ENCODE results near the gene TNFRSF8.
A peak's percentile ranks its signal among the peaks of the same experiment; 100 is the strongest.

The TNFRSF8 gene

GRCh38 chr1:12159816-12160215, 96.7 kb downstream of the TNFRSF8 start:
- no peak for DNase-seq

- DNase-seq: no peak
These were observed 98.2 kb downstream of the TNFRSF8 start for GRCh38 chr1:12161324-12161661.

GRCh38 chr1:12161662-12162458, 98.8 kb downstream of the TNFRSF8 start:
- DNase-seq: no peak

- no peak for DNase-seq
These were observed 99.5 kb downstream of the TNFRSF8 start for GRCh38 chr1:12162459-12163137.

GRCh38 chr1:12163210-12163609, 100.1 kb downstream of the TNFRSF8 start:
- no peak for DNase-seq

- DNase-seq: no peak
These were observed 101.1 kb downstream of the TNFRSF8 start for GRCh38 chr1:12164210-12164609.

- no peak for DNase-seq
These were observed 102.2 kb downstream of the TNFRSF8 start for GRCh38 chr1:12165342-12165741.

GRCh38 chr1:12166834-12167492, 103.9 kb downstream of the TNFRSF8 start, which contains the start of gene TNFRSF1B:
Gene TNFRSF1B, plus strand, starts transcription at chr1:12166991. Its CDS starts 101 bp downstream, at chr1:12167092.
- DNase-seq: peak; percentile 55

- no peak for DNase-seq
These were observed 104.7 kb downstream of the TNFRSF8 start for GRCh38 chr1:12167493-12168429.

- DNase-seq: no peak
These were observed 105.5 kb downstream of the TNFRSF8 start for GRCh38 chr1:12168451-12169160.

GRCh38 chr1:12169442-12170135, 106.5 kb downstream of the TNFRSF8 start:
- no peak for DNase-seq

- DNase-seq: no peak
These were observed 107.2 kb downstream of the TNFRSF8 start for GRCh38 chr1:12170263-12170671.

- DNase-seq: no peak
These were observed 108.3 kb downstream of the TNFRSF8 start for GRCh38 chr1:12171206-12172041.

- no peak for DNase-seq
These were observed 109.1 kb downstream of the TNFRSF8 start for GRCh38 chr1:12172042-12172851.

GRCh38 chr1:12173041-12173509, 110.0 kb downstream of the TNFRSF8 start:
- no peak for DNase-seq

- no peak for DNase-seq
These were observed 110.6 kb downstream of the TNFRSF8 start for GRCh38 chr1:12173631-12174121.

- no peak for DNase-seq
These were observed 112.1 kb downstream of the TNFRSF8 start for GRCh38 chr1:12174924-12175810.

Measured in right kidney (tissue), 1 donor.